ENCODE measurements around the gene PIPOX. TPM values are rescaled to one million over a fixed set of nuclear protein-coding genes. Genes with fewer than 3 reads are reported as not detected.

PIPOX gene
- total and polyA plus RNA-seq, 3 experiments from 2014 or later, result 0.99 to 2.2 (median 1.8) TPM

DNA sequence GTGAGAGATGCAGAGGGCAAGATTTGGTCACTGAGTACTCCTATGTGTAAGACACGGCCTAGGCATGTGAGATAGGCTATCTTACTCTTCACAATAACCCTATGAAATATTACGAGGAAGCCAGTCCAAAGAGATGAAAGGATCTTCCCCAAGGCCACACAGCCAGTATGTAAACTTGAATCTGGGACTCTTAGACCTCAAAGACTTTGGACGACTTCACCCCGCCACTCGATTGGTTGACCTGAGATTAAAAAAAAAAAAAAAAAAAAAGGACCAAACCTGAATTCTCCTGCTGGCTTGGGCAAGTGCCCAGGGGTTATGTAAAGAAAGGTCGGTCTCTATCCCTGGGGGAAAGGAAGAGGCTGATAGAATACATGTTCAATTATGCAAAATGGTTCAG, 33.1 kb downstream of the PIPOX start:
- H3K4me1 ChIP-seq (ENCODE audit: insufficient read depth, low read length), result no peaks in the 10 kb centered on the region
- Mint-ChIP-seq H3K27ac (peak overlapping the region in 6 of 8 donors; percentile 25 to 48 (median 31)), H3K27me3 (peaks cover 0 to 4% of the 10 kb centered on the region in 2 donors), H3K4me3 (no peak overlapping the region), H3K36me3 (peaks cover 0 to 43% (median 0%) of the 10 kb centered on the region in 3 donors), H3K9me3 (no peaks in the 10 kb centered on the region), H3K4me1 (peaks cover 4 to 8% (median 4%) of the 10 kb centered on the region in 3 donors)
- ChIA-PET POLR2A (no interaction called here), CTCF (interaction anchor here (1.9 kb wide), 1 partner anchor 41 kb away, joined by 6 read pairs; no protein-coding TSS in a partner anchor)
- H3K4me3 ChIP-seq (ENCODE audit: low read length), result no peak overlapping the region
- no peaks in the 10 kb centered on the region for H3K27me3 ChIP-seq (ENCODE audit: insufficient read depth, low read length, poor library complexity, severe bottlenecking)
- no peaks in the 10 kb centered on the region for H3K36me3 ChIP-seq (ENCODE audit: insufficient read depth, low read length)
- H3K9me3 ChIP-seq (ENCODE audit: low read length), result no peaks in the 10 kb centered on the region
- DNase-seq, result no peak
- H3K27ac ChIP-seq (ENCODE audit: low read depth, low read length), result no peak overlapping the region

DNA sequence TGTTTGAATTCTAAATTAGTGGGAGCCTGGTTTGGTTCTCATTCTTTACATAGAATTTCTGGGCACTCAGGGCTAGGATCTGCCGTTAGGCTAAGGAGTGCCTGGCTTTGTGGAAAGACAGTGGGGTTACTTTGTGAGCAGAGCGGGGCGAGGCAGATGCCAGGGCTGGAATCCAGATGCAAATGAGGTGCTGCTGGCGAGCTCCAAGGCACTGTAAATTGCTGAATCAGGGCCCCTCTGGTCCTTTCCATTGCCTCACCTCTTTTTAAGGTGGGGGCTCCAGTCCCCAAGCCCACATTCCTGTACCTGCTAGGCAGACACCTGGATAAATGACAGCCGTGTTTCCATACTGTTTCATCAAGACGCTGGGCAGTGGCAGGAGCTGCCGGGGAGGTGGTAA, 33.8 kb downstream of the PIPOX start:
- no peak for DNase-seq
- no peak overlapping the region for H3K4me3 ChIP-seq (ENCODE audit: low read length)
- Mint-ChIP-seq H3K36me3 (peaks cover 0 to 49% (median 4%) of the 10 kb centered on the region in 3 donors), H3K9me3 (no peaks in the 10 kb centered on the region), H3K27me3 (peaks cover 0 to 4% of the 10 kb centered on the region in 2 donors), H3K27ac (peak overlapping the region in 5 of 8 donors; percentile 11 to 42 (median 35)), H3K4me3 (no peak overlapping the region), H3K4me1 (peaks cover 4 to 8% (median 4%) of the 10 kb centered on the region in 3 donors)
- no peaks in the 10 kb centered on the region for H3K27me3 ChIP-seq (ENCODE audit: insufficient read depth, low read length, poor library complexity, severe bottlenecking)
- ChIA-PET POLR2A (no interaction called here), CTCF (interaction anchor here (1.1 kb wide), 1 partner anchor 111 kb away, joined by 4 read pairs; no protein-coding TSS in a partner anchor)
- no peaks in the 10 kb centered on the region for H3K4me1 ChIP-seq (ENCODE audit: insufficient read depth, low read length)
- no peaks in the 10 kb centered on the region for H3K9me3 ChIP-seq (ENCODE audit: low read length)
- H3K27ac ChIP-seq (ENCODE audit: low read depth, low read length), result no peak overlapping the region
- H3K36me3 ChIP-seq (ENCODE audit: insufficient read depth, low read length), result peaks cover 3% of the 10 kb centered on the region

DNA sequence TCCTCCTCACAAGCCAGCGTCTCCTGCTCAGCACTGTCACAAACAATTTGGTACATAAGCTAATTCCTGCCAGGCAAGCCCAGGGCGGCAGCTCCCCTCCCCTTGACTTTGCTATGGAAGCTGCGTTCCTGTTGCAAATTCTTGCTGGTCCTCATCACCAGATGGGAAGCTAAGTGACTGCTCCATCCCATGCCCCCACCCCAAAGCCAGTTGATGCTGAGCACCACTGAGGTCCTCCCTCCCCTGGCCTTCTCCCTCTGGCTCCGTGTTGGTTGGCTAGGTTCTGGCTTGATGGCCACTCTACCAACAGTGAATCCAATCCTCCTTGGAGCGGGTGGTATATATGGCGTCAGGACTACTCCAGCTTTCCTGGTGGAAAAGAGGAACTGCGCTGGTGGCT, 34.4 kb downstream of the PIPOX start:
- peak in 1 of 5 donors; percentile 2 for DNase-seq
- Histone ChIP-seq H3K27me3 (ENCODE audit: insufficient read depth, low read length, poor library complexity, severe bottlenecking) (no peaks in the 10 kb centered on the region), H3K9me3 (ENCODE audit: low read length) (no peaks in the 10 kb centered on the region), H3K4me1 (ENCODE audit: insufficient read depth, low read length) (no peaks in the 10 kb centered on the region), H3K4me3 (ENCODE audit: low read length) (no peak overlapping the region), H3K36me3 (ENCODE audit: insufficient read depth, low read length) (peaks cover 6% of the 10 kb centered on the region), H3K27ac (ENCODE audit: low read depth, low read length) (no peak overlapping the region)
- POLR2A ChIA-PET, result no interaction called here
- peaks cover 4 to 8% (median 4%) of the 10 kb centered on the region in 3 donors for H3K4me1 Mint-ChIP-seq
- CTCF ChIA-PET, result interaction anchor here (1.1 kb wide), 1 partner anchor 112 kb away, joined by 4 read pairs; no protein-coding TSS in a partner anchor
- H3K27ac Mint-ChIP-seq, result peak overlapping the region in 1 of 8 donors; percentile 17
- H3K36me3 Mint-ChIP-seq, result peaks cover 0 to 55% (median 6%) of the 10 kb centered on the region in 3 donors
- H3K27me3 Mint-ChIP-seq, result peaks cover 0 to 4% of the 10 kb centered on the region in 2 donors
- H3K9me3 Mint-ChIP-seq, result no peaks in the 10 kb centered on the region
- no peak overlapping the region for H3K4me3 Mint-ChIP-seq

DNA sequence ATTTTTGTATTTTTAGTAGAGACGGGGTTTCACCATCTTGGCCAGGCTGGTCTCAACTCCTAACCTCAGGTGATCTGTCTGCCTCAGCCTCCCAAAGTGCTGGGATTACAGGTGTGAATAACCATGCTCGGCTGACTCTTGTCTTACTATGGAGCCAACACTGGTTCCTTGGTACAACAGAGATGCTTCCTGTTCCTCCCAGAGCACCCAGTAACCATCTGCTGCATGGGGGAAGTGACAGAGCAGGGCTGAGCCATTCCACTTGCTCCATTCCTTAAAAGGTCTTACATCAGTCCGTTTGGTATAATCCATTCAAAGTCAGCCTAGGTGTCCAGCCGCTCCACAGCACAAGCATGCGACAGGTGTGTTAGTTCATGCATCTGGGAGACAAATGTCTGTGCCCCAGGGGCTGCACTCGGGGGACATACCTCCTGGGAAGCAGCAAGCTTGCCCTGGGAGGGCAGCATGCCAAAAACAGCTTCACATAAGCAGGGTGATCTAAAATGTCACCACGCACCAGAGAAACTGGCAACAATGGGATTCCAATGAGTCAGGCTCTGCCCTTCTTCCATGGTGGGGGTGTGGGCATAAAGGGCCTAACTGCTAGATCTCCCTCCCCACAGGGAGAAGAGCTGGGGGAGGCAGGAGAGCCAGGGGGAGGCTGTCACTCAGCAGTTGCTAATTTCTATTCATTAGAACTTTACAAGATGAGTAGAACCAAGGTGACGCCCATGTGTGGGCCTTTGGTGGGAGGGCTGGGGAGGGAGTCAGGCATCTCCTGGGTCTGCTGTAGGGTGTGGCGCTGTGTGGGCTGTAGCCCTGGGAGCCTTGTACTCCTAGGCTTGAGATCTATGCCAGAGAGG, 35.5 kb downstream of the PIPOX start:
- ChIA-PET POLR2A (interaction anchor here (0.8 kb wide), 1 partner anchor 599 kb away, joined by 4 read pairs; no protein-coding TSS in a partner anchor), CTCF (interaction anchor here (0.7 to 0.9 kb wide), 2 partner anchors 39 kb away, joined by 3 to 4 read pairs; no protein-coding TSS in a partner anchor)
- Mint-ChIP-seq H3K9me3 (no peaks in the 10 kb centered on the region), H3K36me3 (peaks cover 0 to 62% (median 6%) of the 10 kb centered on the region in 3 donors), H3K27ac (peak overlapping the region in 4 of 8 donors; percentile 34 to 51 (median 38)), H3K4me3 (no peak overlapping the region), H3K27me3 (peaks cover 0 to under 1% of the 10 kb centered on the region in 2 donors), H3K4me1 (peaks cover 4 to 6% (median 4%) of the 10 kb centered on the region in 3 donors)
- Histone ChIP-seq H3K4me1 (ENCODE audit: insufficient read depth, low read length) (no peaks in the 10 kb centered on the region), H3K27ac (ENCODE audit: low read depth, low read length) (no peak overlapping the region), H3K9me3 (ENCODE audit: low read length) (no peaks in the 10 kb centered on the region), H3K27me3 (ENCODE audit: insufficient read depth, low read length, poor library complexity, severe bottlenecking) (no peaks in the 10 kb centered on the region), H3K36me3 (ENCODE audit: insufficient read depth, low read length) (peaks cover 13% of the 10 kb centered on the region), H3K4me3 (ENCODE audit: low read length) (no peak overlapping the region)
- DNase-seq, result peak in 1 of 5 donors; percentile 39

DNA sequence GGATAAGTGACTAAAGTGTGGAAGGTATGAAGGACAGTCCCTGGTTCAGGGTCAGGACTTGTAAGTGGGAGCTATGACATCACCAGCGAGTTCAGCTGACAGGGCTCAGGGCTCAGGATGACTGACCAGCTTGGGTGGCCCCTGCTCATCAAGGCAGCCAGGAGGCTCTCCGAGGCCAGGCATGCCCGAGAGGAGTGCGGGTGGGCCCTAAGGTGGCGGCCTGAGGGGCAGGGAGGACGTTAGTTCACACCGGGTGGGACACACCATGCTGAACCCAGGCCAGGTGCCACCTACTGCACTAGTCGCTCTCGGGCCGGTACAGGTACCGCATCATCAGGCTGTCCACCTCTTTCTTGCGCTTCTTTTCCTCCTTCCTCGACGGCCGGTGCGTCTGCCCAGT, 36.5 kb downstream of the PIPOX start:
- Mint-ChIP-seq H3K36me3 (peaks cover 0 to 73% (median 6%) of the 10 kb centered on the region in 3 donors), H3K9me3 (no peaks in the 10 kb centered on the region), H3K27me3 (no peaks in the 10 kb centered on the region), H3K4me1 (peaks cover 4% of the 10 kb centered on the region in 3 donors), H3K27ac (no peak overlapping the region), H3K4me3 (no peak overlapping the region)
- no peaks in the 10 kb centered on the region for H3K4me1 ChIP-seq (ENCODE audit: insufficient read depth, low read length)
- H3K27me3 ChIP-seq (ENCODE audit: insufficient read depth, low read length, poor library complexity, severe bottlenecking), result no peaks in the 10 kb centered on the region
- POLR2A ChIA-PET, result no interaction called here
- no peak overlapping the region for H3K27ac ChIP-seq (ENCODE audit: low read depth, low read length)
- H3K4me3 ChIP-seq (ENCODE audit: low read length), result no peak overlapping the region
- CTCF ChIA-PET, result interaction anchor here (0.7 to 1.2 kb wide), 2 partner anchors 38 to 353 kb away, joined by 3 to 4 read pairs; no protein-coding TSS in a partner anchor
- peaks cover 15% of the 10 kb centered on the region for H3K36me3 ChIP-seq (ENCODE audit: insufficient read depth, low read length)
- H3K9me3 ChIP-seq (ENCODE audit: low read length), result no peaks in the 10 kb centered on the region
- DNase-seq, result peak in 1 of 5 donors; percentile 45

DNA sequence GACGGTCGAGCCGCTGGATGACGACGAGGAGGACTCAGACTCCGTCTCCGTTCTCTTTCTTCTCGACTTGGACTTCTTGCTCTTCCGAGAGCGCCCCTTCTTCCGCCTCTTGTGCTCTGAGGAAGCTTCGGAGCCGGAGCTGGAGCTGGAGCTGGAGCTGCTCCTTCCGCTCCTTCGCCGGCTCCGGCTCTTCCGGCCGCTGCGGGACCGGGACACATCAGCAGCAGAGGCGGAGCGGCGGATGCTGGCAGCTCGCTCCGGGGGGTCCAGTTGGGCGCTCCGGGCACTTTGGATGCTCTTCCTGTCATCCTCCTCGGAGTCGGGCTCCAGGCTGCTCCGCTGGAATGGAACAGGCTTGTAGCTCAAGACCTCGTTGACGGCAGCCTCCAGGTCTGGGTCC, 36.9 kb downstream of the PIPOX start:
- POLR2A ChIA-PET, result no interaction called here
- H3K27me3 Mint-ChIP-seq, result no peaks in the 10 kb centered on the region
- H3K9me3 Mint-ChIP-seq, result no peaks in the 10 kb centered on the region
- DNase-seq, result peak in 1 of 5 donors; percentile 46
- no peak overlapping the region for H3K27ac ChIP-seq (ENCODE audit: low read depth, low read length)
- no peak overlapping the region for H3K27ac Mint-ChIP-seq
- CTCF ChIA-PET, result interaction anchor here (1.2 kb wide), 1 partner anchor 353 kb away, joined by 3 read pairs; no protein-coding TSS in a partner anchor
- no peak overlapping the region for H3K4me3 Mint-ChIP-seq
- H3K4me3 ChIP-seq (ENCODE audit: low read length), result no peak overlapping the region
- H3K4me1 Mint-ChIP-seq, result peaks cover 0 to 4% (median 0%) of the 10 kb centered on the region in 3 donors
- H3K36me3 Mint-ChIP-seq, result peaks cover 0 to 77% (median 6%) of the 10 kb centered on the region in 3 donors
- no peaks in the 10 kb centered on the region for H3K27me3 ChIP-seq (ENCODE audit: insufficient read depth, low read length, poor library complexity, severe bottlenecking)
- H3K36me3 ChIP-seq (ENCODE audit: insufficient read depth, low read length), result peaks cover 15% of the 10 kb centered on the region
- no peaks in the 10 kb centered on the region for H3K4me1 ChIP-seq (ENCODE audit: insufficient read depth, low read length)
- H3K9me3 ChIP-seq (ENCODE audit: low read length), result no peaks in the 10 kb centered on the region

DNA sequence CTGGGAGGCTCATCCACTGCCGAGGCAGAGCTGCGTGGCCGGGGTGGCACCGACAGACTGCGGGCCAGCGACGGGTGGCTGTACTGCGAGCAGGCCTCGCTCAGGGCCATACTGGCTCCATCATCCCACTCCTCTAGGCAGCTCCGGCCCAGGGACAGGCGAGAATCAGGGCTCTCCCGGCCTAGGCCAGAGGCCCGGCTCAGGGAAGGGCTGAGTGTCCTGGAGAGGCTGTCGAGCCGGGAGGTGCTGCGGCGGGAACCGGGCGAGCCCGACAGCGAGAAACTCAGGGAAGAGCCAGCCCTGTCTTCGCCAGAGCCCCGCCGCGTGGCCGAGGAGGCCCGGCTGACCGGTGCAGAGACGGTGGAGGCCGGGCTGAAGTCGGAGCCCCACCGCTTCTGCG, 37.4 kb downstream of the PIPOX start:
- CTCF ChIA-PET, result interaction anchor here (1.2 kb wide), 1 partner anchor 354 kb away, joined by 3 read pairs; no protein-coding TSS in a partner anchor
- peaks cover 15% of the 10 kb centered on the region for H3K36me3 ChIP-seq (ENCODE audit: insufficient read depth, low read length)
- H3K4me1 ChIP-seq (ENCODE audit: insufficient read depth, low read length), result no peaks in the 10 kb centered on the region
- DNase-seq, result peak in 1 of 5 donors; percentile 44
- no peak overlapping the region for H3K27ac Mint-ChIP-seq
- no peak overlapping the region for H3K4me3 ChIP-seq (ENCODE audit: low read length)
- H3K4me3 Mint-ChIP-seq, result no peak overlapping the region
- POLR2A ChIA-PET, result no interaction called here
- H3K9me3 ChIP-seq (ENCODE audit: low read length), result no peaks in the 10 kb centered on the region
- no peaks in the 10 kb centered on the region for H3K27me3 Mint-ChIP-seq
- H3K4me1 Mint-ChIP-seq, result peaks cover 0 to 4% (median 0%) of the 10 kb centered on the region in 3 donors
- H3K36me3 Mint-ChIP-seq, result peaks cover 0 to 81% (median 6%) of the 10 kb centered on the region in 3 donors
- no peaks in the 10 kb centered on the region for H3K9me3 Mint-ChIP-seq
- no peaks in the 10 kb centered on the region for H3K27me3 ChIP-seq (ENCODE audit: insufficient read depth, low read length, poor library complexity, severe bottlenecking)
- no peak overlapping the region for H3K27ac ChIP-seq (ENCODE audit: low read depth, low read length)

DNA sequence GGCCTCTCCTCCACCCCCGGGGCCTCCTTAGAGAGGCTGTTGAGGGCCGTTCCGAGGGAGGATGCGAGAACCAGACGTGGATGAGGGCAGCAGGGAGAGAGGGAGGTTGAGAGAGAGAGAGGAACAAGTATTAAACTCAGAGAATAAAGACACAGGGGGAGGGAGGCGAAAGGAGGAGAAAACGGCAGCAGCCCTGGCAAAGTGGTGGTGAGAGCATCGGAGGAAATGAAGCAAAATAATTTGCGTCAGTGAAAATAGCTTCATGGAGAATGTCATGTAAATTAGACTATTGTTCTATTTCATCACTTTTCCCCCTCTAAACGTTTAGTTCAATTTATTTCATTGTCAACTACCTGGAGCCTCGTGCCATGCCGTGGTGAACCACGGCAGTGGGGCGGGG, 38.0 kb downstream of the PIPOX start:
- DNase-seq, result peak in 1 of 5 donors; percentile 33
- peaks cover 17% of the 10 kb centered on the region for H3K36me3 ChIP-seq (ENCODE audit: insufficient read depth, low read length)
- Mint-ChIP-seq H3K9me3 (no peaks in the 10 kb centered on the region), H3K4me3 (no peak overlapping the region), H3K36me3 (peaks cover 0 to 84% (median 8%) of the 10 kb centered on the region in 3 donors), H3K27ac (peak overlapping the region in 2 of 8 donors; percentile 77 to 93), H3K27me3 (no peaks in the 10 kb centered on the region), H3K4me1 (peaks cover 0 to 4% (median 0%) of the 10 kb centered on the region in 3 donors)
- H3K27ac ChIP-seq (ENCODE audit: low read depth, low read length), result no peak overlapping the region
- H3K4me3 ChIP-seq (ENCODE audit: low read length), result no peak overlapping the region
- ChIA-PET POLR2A (no interaction called here), CTCF (no interaction called here)
- no peaks in the 10 kb centered on the region for H3K27me3 ChIP-seq (ENCODE audit: insufficient read depth, low read length, poor library complexity, severe bottlenecking)
- H3K9me3 ChIP-seq (ENCODE audit: low read length), result no peaks in the 10 kb centered on the region
- no peaks in the 10 kb centered on the region for H3K4me1 ChIP-seq (ENCODE audit: insufficient read depth, low read length)
